Measurements from ENCODE around the gene IRF2BP2. TPM values are rescaled to one million over a fixed set of nuclear protein-coding genes. Genes with fewer than 3 reads are reported as not detected.

IRF2BP2 gene
- total and polyA plus RNA-seq, 2 of the 13 experiments (the other 11 are each of a cell fraction or from before 2014, with no cell fraction given) = 140 to 147 TPM

GRCh38 chr1:234617986-234618736 is 8.2 kb upstream of the IRF2BP2 start:
- Histone ChIP-seq H3K9ac (ENCODE audit: insufficient read depth, low read depth, low read length) (peak overlapping the region; percentile 83), H3K36me3 (replicated peaks in 1 of 2; ENCODE audit: control insufficient read depth in 1 of 2, insufficient read depth in 2 of 2, low read length in 2 of 2) (no peaks in the 10 kb centered on the region), H2AFZ (ENCODE audit: low read length) (no peak overlapping the region), H3K79me2 (ENCODE audit: insufficient read depth, low read length) (peaks cover 8% of the 10 kb centered on the region), H3K27ac (ENCODE audit: extremely low read length, insufficient read depth, low read length) (peak overlapping the region; percentile 99), H3K9me3 (ENCODE audit: low read length) (no peaks in the 10 kb centered on the region), H4K20me1 (ENCODE audit: insufficient read depth, low read length) (no peaks in the 10 kb centered on the region), H3K4me3 (replicated peaks in 1 of 3; ENCODE audit: insufficient read depth in 1 of 3, low read depth in 2 of 3, low read length in 3 of 3) (no peak overlapping the region), H3K4me1 (ENCODE audit: insufficient read depth, low read length) (peaks cover 100% of the 10 kb centered on the region), H3K4me2 (ENCODE audit: low read depth, low read length) (no peak overlapping the region), H3K27me3 (ENCODE audit: control insufficient read depth in 1 of 2, insufficient read depth in 2 of 2, low read length in 2 of 2) (no peaks in the 10 kb centered on the region)
- intact Hi-C loops (cut with micrococcal nuclease; ENCODE audit: unreplicated experiment) (no loop called here), in situ Hi-C loops (cut with HindIII; ENCODE audit: extremely low pct_ligation_motif_present, low pct_unique_long_range_greater_than_20kb) (no loop called here)
- CTCF ChIA-PET (ENCODE audit: low intra/inter-chr PET ratio, low total read pairs) = no interaction called here
- 55% methylated on average over 7 of the region's 7 CpGs for WGBS (ENCODE audit: low lambda C conversion rate)
- FAIRE-seq (no peak), DNase-seq (ENCODE audit: low spot score) (peak; percentile 79), ATAC-seq (no peak)
- BruUV-seq (replicated peaks) = no TSS peak
- POLR2A ChIA-PET = interaction anchor here (2.5 to 8.0 kb wide), 8 partner anchors 10 to 379 kb away, joined by 6 to 139 read pairs (median 23); no protein-coding TSS in a partner anchor
- no peak for TF ChIP-seq ADNP (CRISPR knock-in tag; IDR thresholded peaks at IDR 0.05)
- TF ChIP-seq BCL6 (CRISPR knock-in tag; IDR thresholded peaks at IDR 0.05) = peak; percentile 50
- TF ChIP-seq ZSCAN30 (CRISPR knock-in tag; IDR thresholded peaks at IDR 0.05) = no peak
- TF ChIP-seq GMEB1 (CRISPR knock-in tag; IDR thresholded peaks at IDR 0.05; ENCODE audit: borderline replicate concordance) = no peak
- TF ChIP-seq BRD4 (CRISPR knock-in tag; IDR thresholded peaks at IDR 0.05) = 0 out of 2 replicates have a peak, but pooled peaks have one; percentile 66
- no peak for TF ChIP-seq HNF1A (IDR thresholded peaks at IDR 0.05; ENCODE audit: low read depth)
- TF ChIP-seq HNF1A (CRISPR knock-in tag; IDR thresholded peaks at IDR 0.05; ENCODE audit: borderline replicate concordance) = peak; percentile 31; the same call in 1 of the 2 replicates
- TF ChIP-seq ZNF562 (CRISPR knock-in tag; IDR thresholded peaks at IDR 0.05; ENCODE audit: borderline replicate concordance) = no peak
- no peak for TF ChIP-seq HIVEP1 (CRISPR knock-in tag; IDR thresholded peaks at IDR 0.05)
- no peak for TF ChIP-seq ZNF558 (CRISPR knock-in tag; IDR thresholded peaks at IDR 0.05; ENCODE audit: borderline replicate concordance)
- no peak for TF ChIP-seq ZNF710 (CRISPR knock-in tag; IDR thresholded peaks at IDR 0.05; ENCODE audit: borderline replicate concordance)
- 0 out of 2 replicates have a peak, but pooled peaks have one; percentile 40 for TF ChIP-seq SIX1 (CRISPR knock-in tag; IDR thresholded peaks at IDR 0.05; ENCODE audit: borderline replicate concordance)
- TF ChIP-seq ZNF10 (CRISPR knock-in tag; IDR thresholded peaks at IDR 0.05; ENCODE audit: borderline replicate concordance, low read depth) = no peak

Measured in HepG2 (cell line).